ENCODE measurements around the gene KIAA1755.

KIAA1755 gene

DNA sequence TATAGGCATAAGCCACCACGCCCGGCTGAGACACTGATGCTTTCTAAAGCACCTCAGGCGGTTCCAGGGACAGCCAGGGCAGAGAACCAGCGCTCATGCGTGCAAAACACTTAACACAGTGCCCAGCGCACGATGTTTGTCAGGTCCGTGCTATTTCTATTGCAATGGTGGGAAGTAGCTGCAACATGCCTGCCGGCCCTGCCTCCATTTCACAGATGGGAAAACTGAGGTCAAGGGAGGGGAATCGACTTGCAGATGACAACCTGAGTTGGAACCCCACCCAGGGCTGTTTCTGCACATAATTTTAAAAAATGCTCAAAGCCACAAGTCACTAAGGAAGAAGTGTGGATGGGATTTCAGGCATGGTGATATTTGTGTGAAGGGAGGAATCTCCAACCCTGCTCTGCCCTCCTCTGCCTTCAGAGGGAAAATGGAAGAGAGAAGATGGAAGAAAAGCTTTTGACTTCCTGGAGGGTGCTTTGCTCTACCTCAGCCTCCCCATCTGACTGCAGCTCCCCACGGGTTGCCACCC is 39.9 kb downstream of the KIAA1755 start:
- Histone ChIP-seq H3K4me2 (ENCODE audit: low read length) (no peak overlapping the region), H3K27me3 (ENCODE audit: control insufficient read depth, low read length) (no peaks in the 10 kb centered on the region), H3K9me2 (replicated peaks; ENCODE audit: control insufficient read depth, low read length) (no peaks in the 10 kb centered on the region), H3K4me1 (ENCODE audit: control insufficient read depth, low read length) (no peaks in the 10 kb centered on the region), H3K4me3 (ENCODE audit: low read length) (no peak overlapping the region), H3K79me2 (ENCODE audit: control insufficient read depth, low read length) (no peaks in the 10 kb centered on the region), H4K20me1 (ENCODE audit: control insufficient read depth, insufficient read depth, low read depth, low read length) (0 out of 2 replicates have a peak, but pooled peaks cover 2% of the 10 kb centered on the region), H3F3A (ENCODE audit: control insufficient read depth, insufficient read depth) (no peaks in the 10 kb centered on the region), H3K9me3 (ENCODE audit: control insufficient read depth, insufficient read depth, low read length) (no peaks in the 10 kb centered on the region), H3K36me3 (ENCODE audit: control insufficient read depth, low read length) (no peaks in the 10 kb centered on the region), H3K27ac (ENCODE audit: low read depth, low read length) (no peak overlapping the region)
- TF ChIP-seq CTCF (IDR thresholded peaks at IDR 0.05; ENCODE audit: low read depth, low read length, poor library complexity, severe bottlenecking) (no peak), EZH2phosphoT487 (IDR thresholded peaks at IDR 0.05; ENCODE audit: borderline replicate concordance, low read length) (no peak)

GRCh38 chr20:38219006-38219950 is 41.3 kb downstream of the KIAA1755 start:
- no peaks in the 10 kb centered on the region for H3K27me3 ChIP-seq (ENCODE audit: control insufficient read depth, low read length)

GRCh38 chr20:38218566-38218885 is 42.0 kb downstream of the KIAA1755 start:
- 0 out of 2 replicates have a peak, but pooled peaks cover 2% of the 10 kb centered on the region for H4K20me1 ChIP-seq (ENCODE audit: control insufficient read depth, insufficient read depth, low read depth, low read length)
- H3K27ac ChIP-seq (ENCODE audit: low read depth, low read length): no peak overlapping the region
- no peaks in the 10 kb centered on the region for H3K9me3 ChIP-seq (ENCODE audit: control insufficient read depth, insufficient read depth, low read length)
- H3K36me3 ChIP-seq (ENCODE audit: control insufficient read depth, low read length): no peaks in the 10 kb centered on the region
- no peak overlapping the region for H3K4me3 ChIP-seq (ENCODE audit: low read length)
- H3K27me3 ChIP-seq (ENCODE audit: control insufficient read depth, low read length): no peaks in the 10 kb centered on the region
- H3K4me1 ChIP-seq (ENCODE audit: control insufficient read depth, low read length): no peaks in the 10 kb centered on the region
- H3K9me2 ChIP-seq (replicated peaks; ENCODE audit: control insufficient read depth, low read length): no peaks in the 10 kb centered on the region
- no peaks in the 10 kb centered on the region for H3F3A ChIP-seq (ENCODE audit: control insufficient read depth, insufficient read depth)
- no peaks in the 10 kb centered on the region for H3K79me2 ChIP-seq (ENCODE audit: control insufficient read depth, low read length)
- no peak for TF ChIP-seq CTCF (IDR thresholded peaks at IDR 0.05; ENCODE audit: low read depth, low read length, poor library complexity, severe bottlenecking)
- no peak for TF ChIP-seq EZH2phosphoT487 (IDR thresholded peaks at IDR 0.05; ENCODE audit: borderline replicate concordance, low read length)
- H3K4me2 ChIP-seq (ENCODE audit: low read length): no peak overlapping the region

More at GRCh38 chr20:38219006-38219950, 41.3 kb downstream of the KIAA1755 start:
- Histone ChIP-seq H3K36me3 (ENCODE audit: control insufficient read depth, low read length) (no peaks in the 10 kb centered on the region), H3K27ac (ENCODE audit: low read depth, low read length) (no peak overlapping the region), H3F3A (ENCODE audit: control insufficient read depth, insufficient read depth) (no peaks in the 10 kb centered on the region), H3K4me2 (ENCODE audit: low read length) (no peak overlapping the region), H3K9me2 (replicated peaks; ENCODE audit: control insufficient read depth, low read length) (no peaks in the 10 kb centered on the region), H4K20me1 (ENCODE audit: control insufficient read depth, insufficient read depth, low read depth, low read length) (0 out of 2 replicates have a peak, but pooled peaks cover 2% of the 10 kb centered on the region), H3K9me3 (ENCODE audit: control insufficient read depth, insufficient read depth, low read length) (no peaks in the 10 kb centered on the region), H3K4me1 (ENCODE audit: control insufficient read depth, low read length) (no peaks in the 10 kb centered on the region), H3K4me3 (ENCODE audit: low read length) (no peak overlapping the region), H3K79me2 (ENCODE audit: control insufficient read depth, low read length) (no peaks in the 10 kb centered on the region)
- TF ChIP-seq EZH2phosphoT487 (IDR thresholded peaks at IDR 0.05; ENCODE audit: borderline replicate concordance, low read length): no peak
- TF ChIP-seq CTCF (IDR thresholded peaks at IDR 0.05; ENCODE audit: low read depth, low read length, poor library complexity, severe bottlenecking): no peak

All from DOHH2 (cell line).